Gastrocnemius medialis (tissue), 4 donors: ENCODE measurements around the gene CFAP53.

Experiments used
- CTCF ChIP-seq, 5 experiments: fragments of 450-650 bp in 3 of 5; fragments of 200-600 bp in 2 of 5; sonication (generic) in 2 of 5; IDR thresholded peaks in 4 of 5; conservative IDR thresholded peaks in 1 of 5; 1 replicate in 4 of 5; 2 replicates in 1 of 5; pipeline ENCODE4 v1.5.1; 2016 to 2019; ENCODE audit warnings: antibody characterized with exemption in 5 of 5, mild to moderate bottlenecking in 3 of 5, moderate library complexity in 3 of 5
- POLR2A ChIP-seq, 2 donors: fragments of 450-650 bp; IDR thresholded peaks; one replicate each; pipeline ENCODE4 v1.6.1; 2017; ENCODE audit warnings: antibody characterized with exemption in 2 of 2, mild to moderate bottlenecking in 2 of 2, moderate library complexity in 2 of 2

GRCh38 chr18:50306944-50307343 is 40.6 kb upstream of the CFAP53 start:
- TF ChIP-seq CTCF (IDR thresholded peaks at IDR 0.05 in 4 of 5, conservative IDR thresholded peaks at IDR 0.05 in 1 of 5) (no peak), POLR2A (IDR thresholded peaks at IDR 0.05) (no peak)
